Stimulated activated memory B cell treated with anti-CD40 and anti-IgM and Interleukin-4, amounts not matched to agents 10 μg/mL and 1 μg/mL and 100 μg/mL, for 72 hours (primary cell): ENCODE measurements around the gene CD47.
A peak's percentile ranks its signal among the peaks of the same experiment; 100 is the strongest.

Experiments used
- ATAC-seq: fragments of 150-1000 bp; cut with Tn5 transposase; 2 replicates; pipeline ENCODE4 v1.10.0; 2021
- H3K27ac Mint-ChIP-seq: one replicate; pipeline ENCODE4 v1.8.0; 2022; ENCODE audit warnings: mild to moderate bottlenecking, mixed read lengths
- H3K27me3 Mint-ChIP-seq: one replicate; pipeline ENCODE4 v1.8.0; 2022; ENCODE audit warnings: mixed read lengths
- H3K36me3 Mint-ChIP-seq: one replicate; pipeline ENCODE4 v1.8.0; 2022; ENCODE audit warnings: mixed read lengths
- H3K4me1 Mint-ChIP-seq: one replicate; pipeline ENCODE4 v1.8.0; 2022; ENCODE audit warnings: mixed read lengths
- H3K4me3 Mint-ChIP-seq: one replicate; pipeline ENCODE4 v1.8.0; 2022; ENCODE audit warnings: mild to moderate bottlenecking, moderate library complexity, mixed read lengths
- H3K9me3 Mint-ChIP-seq: one replicate; pipeline ENCODE4 v1.8.0; 2022; ENCODE audit warnings: mixed read lengths

Gene CD47

GRCh38 chr3:108055931-108056330, 34.9 kb downstream of the CD47 start:
- peaks cover 42% of the 10 kb centered on the region for H3K4me1 Mint-ChIP-seq

GRCh38 chr3:108054935-108055334, 35.9 kb downstream of the CD47 start:
- no peak overlapping the region for H3K27ac Mint-ChIP-seq
- no peaks in the 10 kb centered on the region for H3K27me3 Mint-ChIP-seq
- ATAC-seq = no peak
- H3K9me3 Mint-ChIP-seq = no peaks in the 10 kb centered on the region
- H3K4me1 Mint-ChIP-seq = peaks cover 36% of the 10 kb centered on the region
- H3K36me3 Mint-ChIP-seq = peaks cover 62% of the 10 kb centered on the region
- H3K4me3 Mint-ChIP-seq = no peak overlapping the region

More at GRCh38 chr3:108055931-108056330, 34.9 kb downstream of the CD47 start:
- no peak for ATAC-seq
- Mint-ChIP-seq H3K27ac (no peak overlapping the region), H3K9me3 (no peaks in the 10 kb centered on the region), H3K4me3 (no peak overlapping the region), H3K27me3 (no peaks in the 10 kb centered on the region), H3K36me3 (peaks cover 68% of the 10 kb centered on the region)

DNA sequence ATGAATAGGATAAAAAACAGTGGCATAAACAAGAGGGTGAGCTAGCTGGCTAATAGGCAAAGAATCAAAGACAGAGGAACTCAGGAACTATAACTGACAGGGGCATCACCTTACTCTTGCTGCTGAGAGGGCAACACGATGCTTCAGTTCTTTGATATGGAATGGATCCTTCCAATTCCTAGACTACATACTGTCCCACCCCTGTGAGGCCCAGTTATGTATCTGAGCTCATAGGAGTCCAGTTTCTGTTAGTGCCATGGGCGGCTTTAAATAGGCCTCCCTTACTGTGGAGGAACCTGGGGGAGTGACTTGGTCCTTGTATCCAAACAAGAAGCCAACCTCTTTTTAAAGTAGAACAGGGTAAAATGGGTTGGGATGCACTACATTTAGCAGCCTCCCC, 37.3 kb downstream of the CD47 start:
- H3K9me3 Mint-ChIP-seq = no peaks in the 10 kb centered on the region
- H3K4me1 Mint-ChIP-seq = peaks cover 37% of the 10 kb centered on the region
- no peak overlapping the region for H3K27ac Mint-ChIP-seq
- peaks cover 60% of the 10 kb centered on the region for H3K36me3 Mint-ChIP-seq
- no peaks in the 10 kb centered on the region for H3K27me3 Mint-ChIP-seq
- no peak for ATAC-seq
- no peak overlapping the region for H3K4me3 Mint-ChIP-seq

GRCh38 chr3:108053067-108053466, 37.8 kb downstream of the CD47 start:
- no peaks in the 10 kb centered on the region for H3K9me3 Mint-ChIP-seq
- peak overlapping the region; percentile 45 for H3K27ac Mint-ChIP-seq
- ATAC-seq = no peak
- H3K4me1 Mint-ChIP-seq = peaks cover 37% of the 10 kb centered on the region
- H3K4me3 Mint-ChIP-seq = no peak overlapping the region
- H3K27me3 Mint-ChIP-seq = no peaks in the 10 kb centered on the region
- H3K36me3 Mint-ChIP-seq = peaks cover 56% of the 10 kb centered on the region

- Mint-ChIP-seq H3K9me3 (no peaks in the 10 kb centered on the region), H3K36me3 (peaks cover 60% of the 10 kb centered on the region), H3K27ac (no peak overlapping the region), H3K4me3 (no peak overlapping the region), H3K27me3 (no peaks in the 10 kb centered on the region), H3K4me1 (peaks cover 37% of the 10 kb centered on the region)
- no peak for ATAC-seq
These were observed 39.8 kb downstream of the CD47 start for GRCh38 chr3:108051005-108051404.

DNA sequence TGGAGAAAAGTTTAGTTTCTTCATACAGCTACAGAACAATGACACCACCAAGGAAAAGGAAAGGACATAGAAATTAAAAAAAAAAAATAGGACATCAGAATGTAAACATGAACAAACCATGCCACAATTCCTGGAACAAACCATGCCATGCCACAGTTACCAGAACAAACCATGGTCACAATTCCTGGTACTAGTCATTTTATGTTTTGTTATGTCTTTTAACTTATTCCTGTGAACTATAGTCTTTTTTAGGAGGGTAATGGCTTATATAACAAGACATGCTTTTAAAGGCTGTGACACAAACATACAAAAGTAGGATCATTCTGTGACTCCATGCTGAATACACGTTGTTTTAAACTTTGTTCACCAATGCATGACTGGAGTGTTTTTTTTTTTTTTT, 42.8 kb downstream of the CD47 start:
- Mint-ChIP-seq H3K9me3 (no peaks in the 10 kb centered on the region), H3K4me1 (peaks cover 25% of the 10 kb centered on the region), H3K36me3 (peaks cover 55% of the 10 kb centered on the region), H3K27me3 (no peaks in the 10 kb centered on the region), H3K27ac (no peak overlapping the region), H3K4me3 (no peak overlapping the region)
- ATAC-seq = no peak

DNA sequence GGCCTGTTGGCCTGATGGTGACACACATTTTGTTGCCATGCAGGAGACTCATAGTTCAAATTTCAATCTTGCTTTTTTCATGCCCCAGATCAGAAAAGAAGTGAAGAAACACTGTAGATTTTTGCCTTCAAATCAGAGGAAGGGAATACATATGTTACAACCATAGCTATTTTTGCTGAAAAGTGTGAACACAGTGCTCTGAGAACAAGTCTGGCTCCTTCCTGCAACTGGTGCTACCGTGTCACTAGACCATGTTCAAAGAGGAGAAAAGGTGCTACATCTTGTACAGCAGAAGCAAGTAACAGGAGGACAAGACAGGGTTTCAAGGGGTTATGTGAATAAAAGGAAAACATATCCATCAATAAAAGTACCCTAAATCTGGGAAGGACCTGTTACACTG, 44.6 kb downstream of the CD47 start:
- Mint-ChIP-seq H3K9me3 (no peaks in the 10 kb centered on the region), H3K27ac (peak overlapping the region; percentile 50), H3K4me3 (no peak overlapping the region), H3K36me3 (peaks cover 43% of the 10 kb centered on the region), H3K27me3 (no peaks in the 10 kb centered on the region), H3K4me1 (peaks cover 14% of the 10 kb centered on the region)
- ATAC-seq = no peak

- H3K4me3 Mint-ChIP-seq = no peak overlapping the region
- no peaks in the 10 kb centered on the region for H3K9me3 Mint-ChIP-seq
- peak overlapping the region; percentile 28 for H3K27ac Mint-ChIP-seq
- no peak for ATAC-seq
- peaks cover 46% of the 10 kb centered on the region for H3K36me3 Mint-ChIP-seq
- H3K27me3 Mint-ChIP-seq = no peaks in the 10 kb centered on the region
- peaks cover 14% of the 10 kb centered on the region for H3K4me1 Mint-ChIP-seq
These were observed 46.1 kb downstream of the CD47 start for GRCh38 chr3:108044699-108045098.

DNA sequence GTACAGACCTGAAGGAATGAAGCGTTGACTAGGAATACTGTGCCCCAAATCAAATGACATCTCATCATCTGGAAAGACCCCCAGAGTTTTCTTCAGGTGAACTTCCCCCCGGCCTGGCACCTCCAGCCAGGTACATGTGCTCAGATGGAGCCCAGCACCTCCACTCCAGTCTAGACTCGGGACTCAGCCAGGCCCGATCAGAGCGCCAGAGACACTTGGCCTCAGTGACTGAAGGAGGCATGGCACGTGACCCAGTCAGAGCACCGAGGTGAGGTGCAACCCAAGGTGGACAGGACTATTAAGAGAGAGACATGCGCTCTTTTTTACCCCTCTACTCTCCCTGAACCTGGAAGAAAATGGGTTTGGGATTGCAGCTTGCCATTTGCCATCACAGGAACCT, 48.5 kb downstream of the CD47 start:
- Mint-ChIP-seq H3K27ac (no peak overlapping the region), H3K27me3 (no peaks in the 10 kb centered on the region)

DNA sequence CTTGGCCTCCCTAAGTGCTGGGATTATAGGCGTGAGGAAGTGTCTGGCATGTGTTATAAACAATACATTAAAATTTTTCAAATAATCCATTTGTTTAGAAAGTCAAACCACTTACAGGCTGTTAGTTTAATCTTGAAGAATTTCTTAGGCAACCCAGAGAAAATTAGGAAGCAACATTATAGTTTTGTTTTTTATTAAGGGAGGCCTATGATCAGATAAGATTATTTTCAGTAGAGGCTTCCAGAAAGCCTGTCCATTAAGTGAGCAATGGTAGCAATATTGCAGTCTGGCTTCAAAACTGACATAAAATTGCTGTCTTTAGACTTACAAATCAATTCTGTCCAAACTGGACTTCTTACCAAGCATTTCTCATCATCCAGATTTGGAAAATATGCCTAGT, 49.6 kb downstream of the CD47 start:
- Mint-ChIP-seq H3K4me1 (peaks cover 31% of the 10 kb centered on the region), H3K27me3 (no peaks in the 10 kb centered on the region), H3K4me3 (no peak overlapping the region), H3K27ac (no peak overlapping the region), H3K36me3 (peaks cover 25% of the 10 kb centered on the region), H3K9me3 (no peaks in the 10 kb centered on the region)
- no peak for ATAC-seq

More for the DNA sequence above, 48.5 kb downstream of the CD47 start:
- ATAC-seq = no peak
- Mint-ChIP-seq H3K9me3 (no peaks in the 10 kb centered on the region), H3K4me1 (peaks cover 21% of the 10 kb centered on the region), H3K4me3 (no peak overlapping the region), H3K36me3 (peaks cover 35% of the 10 kb centered on the region)

DNA sequence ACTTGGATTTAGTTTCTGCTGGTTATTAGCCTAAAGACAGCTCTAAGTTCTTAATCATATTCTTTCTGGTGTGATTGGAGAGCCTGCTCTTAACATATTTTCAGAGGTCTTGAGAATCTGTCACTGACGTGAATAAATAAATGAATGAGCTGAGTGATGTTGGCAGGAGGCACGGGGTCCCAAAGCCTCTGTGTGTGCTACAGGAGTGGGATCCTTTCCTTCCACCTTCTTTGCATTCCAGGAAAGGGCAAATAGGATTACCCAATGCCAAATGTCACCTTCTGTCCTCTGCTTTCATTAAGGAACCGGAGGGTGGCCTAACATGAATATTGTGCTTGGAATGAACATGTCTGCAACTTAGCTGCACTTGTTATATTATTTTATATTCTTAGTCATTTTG, 53.1 kb downstream of the CD47 start:
- H3K36me3 Mint-ChIP-seq = peaks cover 27% of the 10 kb centered on the region
- peak overlapping the region; percentile 77 for H3K27ac Mint-ChIP-seq
- H3K4me3 Mint-ChIP-seq = no peak overlapping the region
- peaks cover 34% of the 10 kb centered on the region for H3K4me1 Mint-ChIP-seq
- H3K9me3 Mint-ChIP-seq = no peaks in the 10 kb centered on the region
- no peaks in the 10 kb centered on the region for H3K27me3 Mint-ChIP-seq
- no peak for ATAC-seq

DNA sequence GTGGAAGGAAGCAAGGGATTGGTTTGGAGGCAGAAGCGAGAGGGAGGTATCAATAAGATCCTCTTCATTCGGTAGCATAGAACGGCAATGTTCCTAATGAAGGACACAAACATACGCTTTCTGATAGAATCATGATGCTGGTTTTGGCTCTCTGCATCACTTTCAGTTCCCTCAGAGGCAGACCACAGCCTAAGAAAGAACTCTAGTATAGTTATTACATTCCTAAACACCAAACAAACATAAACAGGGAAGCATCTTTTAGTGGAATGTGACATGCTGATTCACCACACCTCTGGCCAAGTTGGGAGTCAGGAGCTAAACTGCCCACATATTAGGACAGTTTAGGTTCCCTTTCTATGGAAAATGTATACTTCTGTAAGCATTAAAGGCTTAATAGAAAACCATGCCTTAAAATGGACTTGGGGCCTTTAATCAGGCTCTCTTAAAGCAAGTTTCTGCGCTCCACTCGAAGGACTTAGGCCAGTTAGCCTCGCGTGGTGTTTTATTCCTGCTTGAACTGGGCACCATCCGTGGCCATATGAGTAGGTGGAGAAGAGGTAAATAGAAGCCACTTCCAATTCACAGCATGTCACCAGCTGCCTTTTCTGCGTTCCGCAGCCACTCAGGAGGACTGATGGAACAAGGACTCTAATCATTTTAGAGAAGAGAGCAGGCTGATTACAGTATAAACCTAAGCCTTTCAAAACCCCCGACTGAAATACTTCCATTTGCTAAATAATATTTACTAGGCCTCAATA, 53.7 kb downstream of the CD47 start:
- peaks cover 31% of the 10 kb centered on the region for H3K36me3 Mint-ChIP-seq
- no peaks in the 10 kb centered on the region for H3K27me3 Mint-ChIP-seq
- H3K27ac Mint-ChIP-seq = peak overlapping the region; percentile 77
- H3K9me3 Mint-ChIP-seq = no peaks in the 10 kb centered on the region
- no peak overlapping the region for H3K4me3 Mint-ChIP-seq
- H3K4me1 Mint-ChIP-seq = peaks cover 34% of the 10 kb centered on the region
- peak; percentile 84 for ATAC-seq

GRCh38 chr3:108036401-108036800, 54.4 kb downstream of the CD47 start:
- Mint-ChIP-seq H3K27ac (peak overlapping the region; percentile 77), H3K4me1 (peaks cover 34% of the 10 kb centered on the region), H3K9me3 (no peaks in the 10 kb centered on the region), H3K27me3 (no peaks in the 10 kb centered on the region), H3K36me3 (peaks cover 37% of the 10 kb centered on the region), H3K4me3 (no peak overlapping the region)
- no peak for ATAC-seq

- no peak for ATAC-seq
- Mint-ChIP-seq H3K36me3 (peaks cover 36% of the 10 kb centered on the region), H3K4me3 (no peak overlapping the region), H3K27ac (peak overlapping the region; percentile 60), H3K4me1 (peaks cover 34% of the 10 kb centered on the region), H3K27me3 (no peaks in the 10 kb centered on the region), H3K9me3 (no peaks in the 10 kb centered on the region)
These were observed 55.1 kb downstream of the CD47 start for GRCh38 chr3:108035751-108036150.

DNA sequence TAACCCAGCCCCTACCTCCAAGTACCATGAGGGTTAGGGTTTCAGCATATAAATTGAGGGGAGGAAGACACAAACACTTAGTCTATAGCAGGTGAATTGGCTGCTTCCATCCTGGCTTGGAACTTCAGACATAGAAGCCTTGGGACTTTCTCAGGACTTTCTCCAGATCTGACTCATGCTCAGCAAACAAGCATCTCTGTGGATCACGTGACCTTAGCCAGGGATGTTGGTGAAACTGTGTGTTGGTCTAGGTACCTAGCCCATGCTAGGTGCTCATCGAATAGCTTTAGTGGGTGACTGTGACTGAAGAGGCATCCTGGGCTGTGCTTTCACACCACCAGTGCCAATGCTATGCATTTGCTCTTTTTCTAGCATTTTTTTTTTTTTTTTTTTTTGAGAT, 58.9 kb downstream of the CD47 start:
- H3K4me1 Mint-ChIP-seq = peaks cover 17% of the 10 kb centered on the region
- H3K4me3 Mint-ChIP-seq = no peak overlapping the region
- no peak overlapping the region for H3K27ac Mint-ChIP-seq
- no peak for ATAC-seq
- peaks cover 3% of the 10 kb centered on the region for H3K9me3 Mint-ChIP-seq
- H3K36me3 Mint-ChIP-seq = peaks cover 52% of the 10 kb centered on the region
- H3K27me3 Mint-ChIP-seq = no peaks in the 10 kb centered on the region

DNA sequence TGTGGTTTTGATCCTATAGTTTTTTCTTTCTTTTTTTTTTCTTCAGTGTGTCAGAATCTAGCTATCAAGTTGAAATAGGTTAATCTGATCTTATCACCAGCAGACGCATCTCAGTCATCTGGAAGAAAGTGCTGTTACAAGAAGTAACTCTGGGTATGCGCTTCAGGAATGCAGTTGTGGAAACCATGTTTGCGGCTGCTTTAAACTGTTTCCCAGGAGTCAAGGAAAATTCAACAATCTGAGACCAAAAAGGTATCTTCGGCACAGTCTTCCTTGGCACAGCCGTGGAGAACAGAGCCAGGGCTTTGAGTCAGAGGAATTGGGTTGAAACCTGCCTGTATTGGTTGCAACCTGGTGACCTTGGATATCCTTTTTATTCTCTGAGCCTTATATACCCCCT, 59.9 kb downstream of the CD47 start:
- H3K27me3 Mint-ChIP-seq = no peaks in the 10 kb centered on the region
- H3K4me1 Mint-ChIP-seq = peaks cover 8% of the 10 kb centered on the region
- H3K4me3 Mint-ChIP-seq = no peak overlapping the region
- peaks cover 3% of the 10 kb centered on the region for H3K9me3 Mint-ChIP-seq
- H3K36me3 Mint-ChIP-seq = peaks cover 58% of the 10 kb centered on the region
- no peak overlapping the region for H3K27ac Mint-ChIP-seq
- no peak for ATAC-seq
